Central memory CD8-positive, alpha-beta T cell (primary cell): ENCODE measurements around the gene MRPS34.

ENCODE experiments used
- ATAC-seq: fragments of 150-1000 bp; cut with Tn5 transposase; replicated peaks from 2 replicates; pipeline ENCODE4 v1.10.0; 2022; ENCODE audit warnings: mild to moderate bottlenecking, moderate FRiP score, moderate number of reproducible peaks; ENCODE audit not compliant: poor library complexity, severe bottlenecking; ENCODE audit errors: extremely low read depth
- DNase-seq, 2 donors: peaks; one replicate each; pipeline ENCODE4 v3.0.0; 2021; ENCODE audit warnings: low spot score in 2 of 2
- H3K27ac Mint-ChIP-seq: one replicate; pipeline ENCODE4 v1.8.0; 2022; ENCODE audit warnings: low read depth, mild to moderate bottlenecking, moderate library complexity, mixed read lengths
- H3K27me3 Mint-ChIP-seq: one replicate; pipeline ENCODE4 v1.8.0; 2022; ENCODE audit warnings: mixed read lengths
- H3K36me3 Mint-ChIP-seq: one replicate; pipeline ENCODE4 v1.8.0; 2022; ENCODE audit warnings: mild to moderate bottlenecking, moderate library complexity, mixed read lengths; ENCODE audit not compliant: insufficient read depth
- H3K4me1 Mint-ChIP-seq: one replicate; pipeline ENCODE4 v1.8.0; 2022; ENCODE audit warnings: mixed read lengths
- H3K4me3 Mint-ChIP-seq: one replicate; pipeline ENCODE4 v1.8.0; 2022; ENCODE audit warnings: mild to moderate bottlenecking, moderate library complexity, mixed read lengths
- H3K9me3 Mint-ChIP-seq: one replicate; pipeline ENCODE4 v1.8.0; 2022; ENCODE audit warnings: mixed read lengths

MRPS34 gene

DNA sequence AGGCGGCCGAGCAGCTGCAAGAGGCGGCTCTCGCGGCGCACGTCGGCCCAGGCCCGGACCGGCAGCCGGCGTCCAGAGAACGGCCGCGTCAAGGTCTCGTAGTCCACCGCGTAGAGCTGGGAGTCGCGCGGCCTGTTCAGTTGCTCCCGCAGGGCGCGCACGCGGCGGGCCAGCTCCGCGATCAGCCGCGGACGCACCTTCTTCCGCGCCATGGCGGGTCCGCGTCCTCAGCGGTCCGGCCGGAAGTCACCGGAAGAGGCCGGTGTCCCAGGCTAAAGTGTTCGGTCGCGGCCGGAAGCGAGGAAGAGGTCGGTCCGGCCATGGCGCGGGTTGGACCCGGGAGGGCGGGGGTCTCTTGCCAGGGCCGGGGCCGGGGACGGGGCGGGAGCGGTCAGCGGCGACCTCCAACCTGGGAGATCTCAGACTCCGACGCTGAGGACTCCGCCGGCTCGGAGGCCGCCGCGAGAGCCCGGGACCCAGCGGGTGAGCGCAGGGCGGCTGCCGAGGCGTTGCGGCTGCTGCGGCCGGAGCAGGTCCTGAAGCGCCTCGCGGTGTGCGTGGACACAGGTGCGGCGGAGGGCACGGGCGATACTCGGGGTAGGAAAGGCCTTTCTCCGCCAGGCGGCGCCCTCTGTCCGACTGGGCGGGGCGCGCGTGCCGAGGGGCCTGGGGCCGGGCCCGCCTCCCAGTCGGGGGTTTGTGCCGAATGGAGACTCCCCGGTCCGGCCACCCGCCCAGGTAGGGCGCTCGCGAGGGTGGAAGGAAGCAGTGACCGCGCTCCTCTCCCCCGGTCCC lies at the start of gene MRPS34:
MRPS34 (minus strand) TSS at position 227 of the 795 bp plus-strand sequence; CDS start at position 212, 15 bp downstream.
- Mint-ChIP-seq H3K27ac (peak within 1 kb of the TSS; percentile 94), H3K4me3 (peak within 1 kb of the TSS; percentile 99), H3K27me3 (no peaks in the 10 kb centered on the region), H3K9me3 (no peaks in the 10 kb centered on the region), H3K36me3 (peaks cover 28% of the 10 kb centered on the region), H3K4me1 (peaks cover 14% of the 10 kb centered on the region)
- ATAC-seq (peak; percentile 45), DNase-seq (peak; percentile 55 to 61)

DNA sequence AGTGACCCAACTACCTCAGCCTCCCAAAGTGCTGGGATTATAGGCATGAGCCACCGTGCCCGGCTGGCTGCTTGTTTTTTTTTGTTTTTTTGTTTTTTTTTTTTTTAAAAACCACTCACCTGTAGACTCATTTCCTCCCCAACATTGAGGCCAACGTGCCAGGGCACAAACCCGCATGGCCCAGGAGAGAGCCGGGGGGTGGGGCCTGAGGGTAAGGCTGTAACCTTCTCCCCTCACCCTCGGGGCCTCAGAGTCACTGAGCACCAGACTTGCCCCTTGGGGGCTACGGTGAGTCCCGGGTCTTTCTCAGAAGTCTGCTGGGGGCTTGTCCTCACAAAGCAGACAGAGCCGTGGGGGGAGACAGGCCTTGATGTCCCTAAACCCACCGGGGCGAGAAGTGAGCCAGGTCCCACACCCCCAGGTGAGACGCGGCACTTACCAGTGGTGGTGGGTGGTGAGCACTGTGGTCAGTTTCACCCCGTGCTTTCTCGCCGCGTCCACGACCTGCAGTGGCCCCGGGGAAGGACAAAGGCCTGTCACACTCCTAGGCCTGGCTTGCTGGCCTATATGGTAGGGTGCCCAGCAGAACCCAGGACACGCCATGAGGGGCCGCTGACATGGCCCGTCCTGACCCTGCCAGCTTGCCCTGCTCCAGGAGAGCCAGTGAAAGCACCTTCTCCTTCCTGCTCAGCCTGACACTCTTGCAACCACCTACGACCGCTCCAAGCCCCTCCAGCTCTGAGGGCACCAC lies 49.1 kb upstream of the MRPS34 start:
- H3K36me3 Mint-ChIP-seq = peaks cover 24% of the 10 kb centered on the region
- no peaks in the 10 kb centered on the region for H3K9me3 Mint-ChIP-seq
- no peaks in the 10 kb centered on the region for H3K27me3 Mint-ChIP-seq
- H3K4me3 Mint-ChIP-seq = no peak overlapping the region
- no peak overlapping the region for H3K27ac Mint-ChIP-seq
- ATAC-seq (no peak), DNase-seq (no peak)
- H3K4me1 Mint-ChIP-seq = peaks cover 7% of the 10 kb centered on the region

DNA sequence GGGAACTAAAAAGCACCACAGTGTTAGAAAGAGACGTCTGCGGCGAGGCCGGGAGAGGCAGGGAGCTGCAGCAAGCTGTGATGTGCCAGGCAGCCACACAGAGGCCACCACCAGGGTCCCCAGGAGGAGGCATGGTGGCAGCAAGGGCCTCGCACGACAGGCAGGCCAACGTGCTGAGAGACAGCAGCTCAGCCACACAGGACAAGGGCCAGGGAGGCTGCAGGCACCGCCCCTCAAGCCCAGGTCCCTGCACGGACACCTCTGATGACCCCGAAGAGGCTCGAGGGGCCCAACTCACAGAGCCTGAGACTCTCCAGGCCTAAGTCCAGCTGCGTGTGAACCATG lies 48.0 kb upstream of the MRPS34 start:
- peaks cover 7% of the 10 kb centered on the region for H3K4me1 Mint-ChIP-seq
- no peaks in the 10 kb centered on the region for H3K9me3 Mint-ChIP-seq
- no peak overlapping the region for H3K27ac Mint-ChIP-seq
- ATAC-seq (no peak), DNase-seq (no peak)
- no peak overlapping the region for H3K4me3 Mint-ChIP-seq
- peaks cover 21% of the 10 kb centered on the region for H3K36me3 Mint-ChIP-seq
- H3K27me3 Mint-ChIP-seq = no peaks in the 10 kb centered on the region

- no peak overlapping the region for H3K4me3 Mint-ChIP-seq
- ATAC-seq = no peak
- H3K4me1 Mint-ChIP-seq = peaks cover 7% of the 10 kb centered on the region
- no peak for DNase-seq
- H3K9me3 Mint-ChIP-seq = no peaks in the 10 kb centered on the region
- H3K27me3 Mint-ChIP-seq = no peaks in the 10 kb centered on the region
- H3K27ac Mint-ChIP-seq = no peak overlapping the region
- peaks cover 24% of the 10 kb centered on the region for H3K36me3 Mint-ChIP-seq
Observed at GRCh38 chr16:1820096-1820945, 47.4 kb upstream of the MRPS34 start.

- Mint-ChIP-seq H3K4me1 (peaks cover 5% of the 10 kb centered on the region), H3K36me3 (peaks cover 28% of the 10 kb centered on the region), H3K27me3 (no peaks in the 10 kb centered on the region), H3K4me3 (no peak overlapping the region), H3K27ac (no peak overlapping the region), H3K9me3 (no peaks in the 10 kb centered on the region)
- no peak for DNase-seq
- no peak for ATAC-seq
Observed at GRCh38 chr16:1819611-1820010, 46.7 kb upstream of the MRPS34 start.

GRCh38 chr16:1818873-1819525 lies 46.1 kb upstream of the MRPS34 start:
- no peak for DNase-seq
- Mint-ChIP-seq H3K4me1 (no peaks in the 10 kb centered on the region), H3K9me3 (no peaks in the 10 kb centered on the region), H3K27ac (no peak overlapping the region), H3K4me3 (no peak overlapping the region), H3K36me3 (peaks cover 30% of the 10 kb centered on the region), H3K27me3 (no peaks in the 10 kb centered on the region)
- ATAC-seq = no peak

DNA sequence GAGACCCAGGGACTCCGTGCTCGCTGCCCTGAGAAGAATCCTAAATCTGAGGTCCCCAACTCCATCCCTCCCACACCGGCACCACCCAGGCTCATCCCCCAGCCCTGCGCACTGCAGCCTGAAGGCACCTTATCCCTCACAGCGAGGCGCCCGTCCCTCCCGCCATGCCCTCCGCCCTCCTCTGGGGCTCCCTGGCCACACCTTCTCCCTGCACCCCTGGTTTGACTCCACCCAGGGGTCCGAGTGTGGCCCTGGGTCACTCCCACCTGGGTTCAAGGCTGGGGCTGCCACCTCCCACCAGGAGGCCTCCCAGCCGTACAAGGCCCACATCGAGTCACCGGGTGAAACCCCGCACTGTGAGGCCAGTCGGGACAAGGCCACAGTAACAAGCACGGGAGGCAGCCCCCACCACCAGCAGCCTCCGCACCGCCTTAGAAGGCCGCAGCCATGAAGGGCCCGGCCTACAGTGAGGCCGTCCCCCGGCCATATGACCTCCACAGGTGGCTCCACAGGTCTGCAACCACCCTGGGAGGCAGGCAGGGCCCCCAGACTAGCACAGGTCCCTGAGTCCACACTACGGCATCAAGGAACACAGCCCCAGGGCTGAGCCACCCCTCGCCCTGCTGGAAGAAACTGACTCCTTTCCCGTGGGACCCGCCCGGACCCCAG lies 45.4 kb upstream of the MRPS34 start:
- no peak for DNase-seq
- Mint-ChIP-seq H3K4me3 (no peak overlapping the region), H3K36me3 (peaks cover 37% of the 10 kb centered on the region), H3K9me3 (no peaks in the 10 kb centered on the region), H3K4me1 (peaks cover 4% of the 10 kb centered on the region), H3K27me3 (no peaks in the 10 kb centered on the region), H3K27ac (no peak overlapping the region)
- ATAC-seq = no peak

DNA sequence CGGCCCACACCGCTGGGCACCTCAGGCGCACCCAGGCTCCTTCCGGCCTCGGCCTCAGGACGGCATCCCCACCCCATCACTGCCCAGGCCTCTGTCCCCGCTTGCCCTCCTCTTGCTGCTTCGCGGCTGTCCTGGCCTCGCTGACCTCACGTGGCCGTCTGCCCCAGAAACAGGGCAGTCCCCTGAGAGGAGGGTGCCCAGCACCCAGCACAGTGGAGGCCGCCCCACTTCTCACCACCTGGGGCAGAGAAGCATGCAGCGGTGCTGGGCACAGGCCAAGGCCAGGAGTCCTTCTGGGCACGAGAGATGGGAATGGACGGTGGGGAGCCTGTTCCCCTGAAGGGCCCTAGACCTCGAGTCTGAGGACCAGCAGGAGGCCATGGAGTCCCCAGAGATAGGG lies 44.8 kb upstream of the MRPS34 start:
- peaks cover 39% of the 10 kb centered on the region for H3K36me3 Mint-ChIP-seq
- no peaks in the 10 kb centered on the region for H3K9me3 Mint-ChIP-seq
- no peak overlapping the region for H3K4me3 Mint-ChIP-seq
- H3K27ac Mint-ChIP-seq = no peak overlapping the region
- H3K27me3 Mint-ChIP-seq = no peaks in the 10 kb centered on the region
- DNase-seq (no peak), ATAC-seq (no peak)
- H3K4me1 Mint-ChIP-seq = peaks cover 8% of the 10 kb centered on the region

DNA sequence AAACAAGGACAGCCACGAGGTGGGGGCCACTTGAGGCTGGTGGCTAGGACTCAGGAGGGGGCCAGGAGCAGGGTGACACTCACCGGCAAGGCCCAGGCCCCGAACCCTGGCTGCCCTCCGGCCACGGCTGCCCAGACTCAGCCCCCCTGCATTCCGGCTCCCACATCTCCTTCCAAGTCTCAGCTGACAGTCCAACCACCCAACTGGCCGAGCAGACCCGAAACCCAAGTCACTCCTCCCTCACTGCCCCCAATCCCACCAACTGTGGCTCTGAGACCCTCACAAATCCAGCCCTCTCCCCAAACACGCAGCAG lies 44.3 kb upstream of the MRPS34 start:
- H3K36me3 Mint-ChIP-seq = peaks cover 42% of the 10 kb centered on the region
- H3K27ac Mint-ChIP-seq = no peak overlapping the region
- H3K4me3 Mint-ChIP-seq = no peak overlapping the region
- H3K9me3 Mint-ChIP-seq = no peaks in the 10 kb centered on the region
- H3K27me3 Mint-ChIP-seq = no peaks in the 10 kb centered on the region
- ATAC-seq = no peak
- peaks cover 8% of the 10 kb centered on the region for H3K4me1 Mint-ChIP-seq
- DNase-seq = no peak

- H3K27me3 Mint-ChIP-seq = no peaks in the 10 kb centered on the region
- H3K4me3 Mint-ChIP-seq = no peak overlapping the region
- H3K9me3 Mint-ChIP-seq = no peaks in the 10 kb centered on the region
- ATAC-seq (no peak), DNase-seq (no peak)
- peaks cover 41% of the 10 kb centered on the region for H3K36me3 Mint-ChIP-seq
- peaks cover 8% of the 10 kb centered on the region for H3K4me1 Mint-ChIP-seq
- no peak overlapping the region for H3K27ac Mint-ChIP-seq
Observed at GRCh38 chr16:1816396-1817275, 43.7 kb upstream of the MRPS34 start.

- H3K4me1 Mint-ChIP-seq = peaks cover 8% of the 10 kb centered on the region
- no peak overlapping the region for H3K4me3 Mint-ChIP-seq
- peaks cover 40% of the 10 kb centered on the region for H3K36me3 Mint-ChIP-seq
- ATAC-seq (no peak), DNase-seq (no peak)
- no peak overlapping the region for H3K27ac Mint-ChIP-seq
- no peaks in the 10 kb centered on the region for H3K27me3 Mint-ChIP-seq
- no peaks in the 10 kb centered on the region for H3K9me3 Mint-ChIP-seq
Observed at GRCh38 chr16:1815461-1815860, 42.5 kb upstream of the MRPS34 start.
